Measurements from ENCODE around the gene FBXW8.

DNA sequence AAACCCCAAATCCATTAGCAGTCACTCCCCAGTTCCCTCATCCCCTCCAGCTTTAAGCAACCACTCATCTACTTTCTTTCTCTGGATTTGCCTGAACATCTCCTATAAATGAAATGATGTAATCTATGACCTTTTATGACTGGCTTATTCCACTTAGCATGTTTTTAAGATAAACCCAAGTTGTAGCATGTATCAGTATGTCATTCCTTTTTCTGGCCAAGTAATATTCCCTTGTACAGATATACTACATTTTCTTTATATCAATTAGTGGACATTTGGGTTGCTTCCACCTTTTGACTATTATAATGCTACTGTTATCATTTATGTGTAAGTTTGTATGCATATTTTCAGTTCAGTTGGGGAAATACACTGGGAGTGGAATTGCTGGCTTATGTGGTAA is 105.1 kb downstream of the FBXW8 start:
- TF ChIP-seq, protein P1, sequence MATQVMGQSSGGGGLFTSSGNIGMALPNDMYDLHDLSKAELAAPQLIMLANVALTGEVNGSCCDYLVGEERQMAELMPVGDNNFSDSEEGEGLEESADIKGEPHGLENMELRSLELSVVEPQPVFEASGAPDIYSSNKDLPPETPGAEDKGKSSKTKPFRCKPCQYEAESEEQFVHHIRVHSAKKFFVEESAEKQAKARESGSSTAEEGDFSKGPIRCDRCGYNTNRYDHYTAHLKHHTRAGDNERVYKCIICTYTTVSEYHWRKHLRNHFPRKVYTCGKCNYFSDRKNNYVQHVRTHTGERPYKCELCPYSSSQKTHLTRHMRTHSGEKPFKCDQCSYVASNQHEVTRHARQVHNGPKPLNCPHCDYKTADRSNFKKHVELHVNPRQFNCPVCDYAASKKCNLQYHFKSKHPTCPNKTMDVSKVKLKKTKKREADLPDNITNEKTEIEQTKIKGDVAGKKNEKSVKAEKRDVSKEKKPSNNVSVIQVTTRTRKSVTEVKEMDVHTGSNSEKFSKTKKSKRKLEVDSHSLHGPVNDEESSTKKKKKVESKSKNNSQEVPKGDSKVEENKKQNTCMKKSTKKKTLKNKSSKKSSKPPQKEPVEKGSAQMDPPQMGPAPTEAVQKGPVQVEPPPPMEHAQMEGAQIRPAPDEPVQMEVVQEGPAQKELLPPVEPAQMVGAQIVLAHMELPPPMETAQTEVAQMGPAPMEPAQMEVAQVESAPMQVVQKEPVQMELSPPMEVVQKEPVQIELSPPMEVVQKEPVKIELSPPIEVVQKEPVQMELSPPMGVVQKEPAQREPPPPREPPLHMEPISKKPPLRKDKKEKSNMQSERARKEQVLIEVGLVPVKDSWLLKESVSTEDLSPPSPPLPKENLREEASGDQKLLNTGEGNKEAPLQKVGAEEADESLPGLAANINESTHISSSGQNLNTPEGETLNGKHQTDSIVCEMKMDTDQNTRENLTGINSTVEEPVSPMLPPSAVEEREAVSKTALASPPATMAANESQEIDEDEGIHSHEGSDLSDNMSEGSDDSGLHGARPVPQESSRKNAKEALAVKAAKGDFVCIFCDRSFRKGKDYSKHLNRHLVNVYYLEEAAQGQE (IDR thresholded peaks at IDR 0.05; ENCODE audit: insufficient replicate concordance, low read depth), result no peak
- TF ChIP-seq, protein P2, sequence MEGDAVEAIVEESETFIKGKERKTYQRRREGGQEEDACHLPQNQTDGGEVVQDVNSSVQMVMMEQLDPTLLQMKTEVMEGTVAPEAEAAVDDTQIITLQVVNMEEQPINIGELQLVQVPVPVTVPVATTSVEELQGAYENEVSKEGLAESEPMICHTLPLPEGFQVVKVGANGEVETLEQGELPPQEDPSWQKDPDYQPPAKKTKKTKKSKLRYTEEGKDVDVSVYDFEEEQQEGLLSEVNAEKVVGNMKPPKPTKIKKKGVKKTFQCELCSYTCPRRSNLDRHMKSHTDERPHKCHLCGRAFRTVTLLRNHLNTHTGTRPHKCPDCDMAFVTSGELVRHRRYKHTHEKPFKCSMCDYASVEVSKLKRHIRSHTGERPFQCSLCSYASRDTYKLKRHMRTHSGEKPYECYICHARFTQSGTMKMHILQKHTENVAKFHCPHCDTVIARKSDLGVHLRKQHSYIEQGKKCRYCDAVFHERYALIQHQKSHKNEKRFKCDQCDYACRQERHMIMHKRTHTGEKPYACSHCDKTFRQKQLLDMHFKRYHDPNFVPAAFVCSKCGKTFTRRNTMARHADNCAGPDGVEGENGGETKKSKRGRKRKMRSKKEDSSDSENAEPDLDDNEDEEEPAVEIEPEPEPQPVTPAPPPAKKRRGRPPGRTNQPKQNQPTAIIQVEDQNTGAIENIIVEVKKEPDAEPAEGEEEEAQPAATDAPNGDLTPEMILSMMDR (IDR thresholded peaks at IDR 0.05; ENCODE audit: insufficient read depth, low read length), result no peak
- TF ChIP-seq GABPA (IDR thresholded peaks at IDR 0.05; ENCODE audit: low read depth), result no peak
- no peak for TF ChIP-seq POLR2AphosphoS5 (IDR thresholded peaks at IDR 0.05; ENCODE audit: low read depth)
- TF ChIP-seq SPI1 (IDR thresholded peaks at IDR 0.05; ENCODE audit: borderline replicate concordance, low read depth), result no peak

All from HL-60 (cell line).